IPS-NIHi7 (cell line): ENCODE results near the gene AGRN.
A peak's percentile ranks its signal among the peaks of the same experiment; 100 is the strongest.
"Not testable (repeated sequence)": the region's sequence is repeated elsewhere in the genome, so short reads cannot be mapped to it uniquely, and the experiment has no call there.

Source experiments
- DNase-seq: peaks from one replicate; pipeline ENCODE4 v3.0.0; 2012; ENCODE audit warnings: mixed read lengths; ENCODE audit errors: extremely low spot score

Gene AGRN

GRCh38 chr1:1053682-1054081 lies 33.8 kb downstream of the AGRN start:
- no peak for DNase-seq

DNA sequence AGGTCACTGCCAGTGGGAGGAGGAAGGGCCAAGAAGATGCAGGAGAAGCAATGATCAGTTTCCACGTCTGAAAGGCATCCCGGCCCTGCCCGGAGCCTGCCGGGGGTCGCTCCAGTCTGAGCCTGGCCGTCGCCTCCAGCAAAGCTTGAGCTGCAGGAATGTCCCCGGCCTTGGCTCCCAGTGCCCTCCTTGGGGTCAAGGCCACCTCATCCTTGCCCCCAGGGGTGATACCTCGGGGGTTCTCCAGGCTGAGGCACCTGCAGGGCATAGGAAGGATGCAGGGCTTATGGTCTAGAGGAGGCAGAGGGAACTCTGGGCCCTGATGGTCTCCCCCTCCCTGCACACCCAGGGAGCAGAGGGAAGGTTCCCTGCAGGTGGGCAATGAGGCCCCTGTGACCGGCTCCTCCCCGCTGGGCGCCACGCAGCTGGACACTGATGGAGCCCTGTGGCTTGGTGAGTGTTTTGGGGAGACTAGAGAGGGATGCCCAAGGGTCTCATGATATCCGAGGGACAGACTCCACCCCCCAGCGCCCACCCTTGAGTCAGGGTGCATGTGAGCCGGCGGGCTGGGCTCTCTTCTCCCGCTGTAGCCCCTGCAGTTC lies 34.3 kb downstream of the AGRN start:
- DNase-seq, result no peak

DNA sequence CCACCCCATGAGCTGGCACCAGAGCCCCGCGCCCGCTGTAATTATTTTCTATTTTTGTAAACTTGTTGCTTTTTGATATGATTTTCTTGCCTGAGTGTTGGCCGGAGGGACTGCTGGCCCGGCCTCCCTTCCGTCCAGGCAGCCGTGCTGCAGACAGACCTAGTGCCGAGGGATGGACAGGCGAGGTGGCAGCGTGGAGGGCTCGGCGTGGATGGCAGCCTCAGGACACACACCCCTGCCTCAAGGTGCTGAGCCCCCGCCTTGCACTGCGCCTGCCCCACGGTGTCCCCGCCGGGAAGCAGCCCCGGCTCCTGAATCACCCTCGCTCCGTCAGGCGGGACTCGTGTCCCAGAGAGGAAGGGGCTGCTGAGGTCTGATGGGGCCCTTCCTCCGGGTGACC lies 35.1 kb downstream of the AGRN start:
- no peak for DNase-seq

- DNase-seq, result no peak
Measured at GRCh38 chr1:1055841-1056736, 36.2 kb downstream of the AGRN start.

GRCh38 chr1:1057769-1058087 lies 37.8 kb downstream of the AGRN start:
- not testable (repeated sequence) for DNase-seq

- DNase-seq, result no peak
Measured at GRCh38 chr1:1058088-1058905, 38.4 kb downstream of the AGRN start.

DNA sequence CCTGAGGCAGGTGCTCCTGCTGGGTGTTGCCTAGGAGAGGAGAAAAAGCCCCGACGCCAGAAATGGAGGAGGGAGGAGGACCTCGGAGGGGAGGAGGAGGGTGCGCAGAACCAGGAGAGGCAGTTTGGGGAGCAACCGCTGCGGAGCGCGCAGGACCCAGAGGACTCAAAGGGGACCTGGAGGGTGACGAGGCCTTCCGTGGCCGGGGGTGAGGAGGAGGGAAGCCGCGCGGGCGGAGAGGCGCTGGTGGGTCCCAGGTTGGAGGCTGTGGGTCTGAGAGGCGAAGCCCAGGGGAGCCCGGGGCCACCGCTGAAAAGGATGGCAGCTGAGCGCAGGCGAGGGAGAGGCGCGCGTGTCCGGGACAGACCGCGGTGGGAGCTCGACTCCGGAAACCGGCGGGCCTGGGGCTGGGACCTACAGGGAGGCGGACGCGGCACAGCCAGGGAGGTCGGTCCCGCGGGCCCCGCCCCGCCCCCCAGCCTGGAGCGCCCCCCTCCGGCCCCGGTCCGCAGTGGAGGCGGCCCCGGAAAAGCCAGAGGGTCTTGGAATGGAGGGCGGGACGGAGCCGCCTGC lies 39.1 kb downstream of the AGRN start:
- peak; percentile 83 for DNase-seq

DNA sequence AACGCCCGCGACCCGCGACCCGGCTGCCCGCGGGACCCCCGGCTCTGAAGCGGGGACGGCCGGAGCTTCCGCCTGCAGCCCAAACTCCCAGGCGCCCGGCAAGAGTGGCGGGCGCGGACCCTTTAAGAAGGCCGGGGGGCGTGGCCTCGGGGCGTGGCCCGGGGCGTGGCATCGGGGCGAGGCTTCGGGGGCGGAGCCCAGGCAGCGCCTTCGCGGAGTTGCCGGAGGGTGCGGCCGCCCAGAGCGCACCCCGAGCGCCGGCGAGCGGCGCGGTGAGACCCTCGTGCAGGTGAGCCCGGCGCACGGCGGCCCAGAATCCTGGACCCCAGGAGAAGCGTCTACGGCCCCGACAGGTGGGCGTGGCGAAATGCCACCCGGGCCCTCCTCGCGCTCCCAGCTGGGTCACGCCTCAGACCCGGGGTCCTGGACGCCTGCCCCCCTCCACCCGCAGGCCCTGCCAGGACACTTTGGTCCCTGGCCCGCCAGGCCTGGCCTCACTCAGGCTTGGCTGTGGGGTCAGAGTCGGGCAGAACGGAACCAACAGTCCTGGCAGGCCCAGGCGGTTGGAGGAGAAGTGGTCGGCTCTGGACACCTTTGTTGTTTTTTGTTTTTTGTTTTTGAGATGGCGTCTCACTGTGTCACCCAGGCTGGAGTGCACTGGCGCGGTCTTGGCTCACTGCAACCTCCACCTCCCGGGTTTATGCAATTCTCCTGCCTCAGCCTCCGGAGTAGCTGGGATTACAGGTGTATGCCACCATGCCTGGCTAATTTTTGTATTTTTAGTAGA lies 39.8 kb downstream of the AGRN start:
- peak; percentile 91 for DNase-seq

GRCh38 chr1:1060281-1061000 lies 40.5 kb downstream of the AGRN start:
- no peak for DNase-seq

GRCh38 chr1:1061682-1062345 lies 41.9 kb downstream of the AGRN start:
- no peak for DNase-seq

- DNase-seq, result no peak
Measured at GRCh38 chr1:1062348-1063163, 42.6 kb downstream of the AGRN start.

GRCh38 chr1:1063261-1063944 lies 43.5 kb downstream of the AGRN start:
- no peak for DNase-seq

DNA sequence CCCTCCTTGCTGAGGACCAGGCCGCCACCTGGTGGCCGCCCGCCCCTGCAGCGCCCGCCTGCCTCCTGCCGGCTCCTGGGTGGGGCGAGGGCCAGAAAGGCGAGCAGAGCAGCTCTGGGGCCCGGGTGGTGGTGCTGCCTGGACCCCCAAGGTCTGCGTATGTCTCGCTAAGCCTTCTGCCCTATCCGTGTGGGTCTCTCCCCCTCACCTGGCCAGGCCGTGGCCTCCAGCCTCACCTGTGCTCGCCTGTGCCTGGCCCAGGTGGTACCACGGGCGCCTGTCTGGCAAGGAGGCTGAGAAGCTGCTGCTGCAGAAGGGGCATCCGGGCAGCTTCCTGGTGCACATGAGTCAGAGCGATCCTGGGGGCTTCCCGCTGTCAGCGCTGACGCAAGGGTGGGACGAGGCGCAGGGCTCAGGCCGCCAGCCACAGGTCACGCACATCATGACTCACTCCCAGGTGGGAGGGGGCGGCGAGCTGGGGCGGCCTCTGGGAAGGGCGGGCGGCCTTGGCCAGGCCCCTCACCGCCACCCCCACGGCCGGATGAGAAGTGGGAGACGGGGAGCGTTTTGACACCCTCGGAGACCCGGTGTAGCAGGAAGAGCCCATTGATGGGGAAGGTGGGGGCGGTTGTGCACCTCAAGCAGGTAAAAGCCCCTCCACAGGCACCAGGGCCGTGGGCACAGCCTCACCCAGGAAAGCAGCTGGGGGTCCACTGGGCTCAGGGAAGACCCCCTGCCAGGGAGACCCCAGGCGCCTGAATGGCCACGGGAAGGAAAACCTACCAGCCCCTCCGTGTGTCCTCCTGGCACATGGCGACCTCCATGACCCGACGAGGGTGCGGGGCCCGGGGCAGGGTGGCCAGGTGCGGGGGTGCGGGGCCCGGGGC lies 44.3 kb downstream of the AGRN start:
- DNase-seq, result peak; percentile 85

GRCh38 chr1:1065265-1065939 lies 45.5 kb downstream of the AGRN start:
- no peak for DNase-seq

- not testable (repeated sequence) for DNase-seq
Measured at GRCh38 chr1:1065940-1066304, 46.0 kb downstream of the AGRN start.

- DNase-seq, result no peak
Measured at GRCh38 chr1:1066403-1067283, 46.7 kb downstream of the AGRN start.
